Panc1 (cell line): ENCODE data around the gene PMF1. TPM values are rescaled to one million over a fixed set of nuclear protein-coding genes. Genes with fewer than 3 reads are reported as not detected.
"Not testable (repeated sequence)": the region's sequence is repeated elsewhere in the genome, so short reads cannot be mapped to it uniquely, and the experiment has no call there.

ENCODE experiments used
- ATAC-seq: fragments of 200-7000 bp; cut with Tn5 transposase; 2 replicates; pipeline ENCODE4 v1.9.1; 2020; ENCODE audit warnings: mild to moderate bottlenecking, moderate library complexity
- BruUV-seq: library from RNA; stranded (reverse); fragments of 400-500 nt; replicated peaks from 2 replicates; lab custom pipeline; 2021; lab: Mats Ljungman, UMichigan
- CTCF ChIA-PET: fragments of 300-600 bp; sonication (Branson Sonifier 250); formaldehyde crosslinking; loops from one replicate; lab custom pipeline; 2022; ENCODE audit warnings: antibody characterized with exemption; lab: Charles Lee
- POLR2A ChIA-PET: fragments of 300-600 bp; sonication (Branson Sonifier 250); formaldehyde crosslinking; loops from one replicate; lab custom pipeline; 2022; ENCODE audit warnings: antibody characterized with exemption; lab: Charles Lee
- DNase-seq: peaks from one replicate; pipeline ENCODE4 v3.0.0-alpha.2; 2010; ENCODE audit warnings: low read depth, low spot score
- H3K27ac ChIP-seq: 2 replicates; pipeline ENCODE4 v1.5.1; 2011; ENCODE audit warnings: mild to moderate bottlenecking, low read length, inconsistent platforms
- H3K27me3 ChIP-seq: fragments of 200-500 bp; sonication (Bioruptor generic); 2 replicates; pipeline ENCODE4 v1.6.0; 2014; ENCODE audit warnings: low read length, inconsistent platforms; ENCODE audit not compliant: control insufficient read depth, insufficient read depth
- H3K36me3 ChIP-seq: fragments of 200-500 bp; sonication (Bioruptor generic); 2 replicates; pipeline ENCODE4 v1.5.1; 2014; ENCODE audit warnings: inconsistent platforms, mild to moderate bottlenecking, low read length, moderate library complexity; ENCODE audit not compliant: control insufficient read depth, insufficient read depth
- H3K4me1 ChIP-seq: 2 replicates; pipeline ENCODE4 v1.5.1; 2011; ENCODE audit warnings: inconsistent platforms, mild to moderate bottlenecking, low read length, moderate library complexity; ENCODE audit not compliant: control insufficient read depth, insufficient read depth
- H3K4me3 ChIP-seq, 2 experiments: 2 replicates each; pipeline ENCODE4 v1.5.1; 2011 to 2012; ENCODE audit warnings: low read depth in 2 of 2, low read length in 2 of 2, mild to moderate bottlenecking in 2 of 2, inconsistent platforms in 1 of 2, moderate library complexity in 1 of 2
- H3K9me3 ChIP-seq: fragments of 200-500 bp; sonication (Bioruptor generic); 2 replicates; pipeline ENCODE4 v1.5.1; 2014; ENCODE audit warnings: low read depth, mild to moderate bottlenecking, inconsistent platforms, low read length, moderate library complexity; ENCODE audit not compliant: control insufficient read depth, insufficient read depth
- CTCF ChIP-seq: fragments of 450-650 bp; IDR thresholded peaks from 2 replicates; pipeline ENCODE4 v1.5.1; 2017; ENCODE audit warnings: mild to moderate bottlenecking
- REST ChIP-seq, 2 experiments: IDR thresholded peaks; 2 replicates each; pipeline ENCODE4 v1.6.1; 2011 to 2012; ENCODE audit warnings: low read depth in 2 of 2, control low read depth in 1 of 2, low read length in 1 of 2, mild to moderate bottlenecking in 1 of 2, moderate library complexity in 1 of 2; ENCODE audit not compliant: insufficient read depth in 1 of 2
- in situ Hi-C: cut with HindIII; loops from 2 replicates; pipeline ENCODE4 v1.10.0; 2016; ENCODE audit warnings: low sequenced_read_pairs, low pct_unique_long_range_greater_than_20kb
- intact Hi-C: fragments of 100-400 bp; cut with micrococcal nuclease; formaldehyde crosslinking; loops from one replicate; pipeline ENCODE4 v1.10.0; 2022; ENCODE audit not compliant: unreplicated experiment
- total RNA-seq: library from RNA; stranded (reverse); gene quantifications from one replicate; pipeline ENCODE4 v1.2.1, GENCODE V29; 2021; ENCODE audit not compliant: unreplicated experiment

PMF1 gene
- total RNA-seq, 1 experiment from 2014 or later: 57.5 TPM

- no peak overlapping the region for H3K27ac ChIP-seq
- H3K36me3 ChIP-seq: no peaks in the 10 kb centered on the region
- in situ Hi-C loops: no loop called here
- no peak for DNase-seq
- H3K27me3 ChIP-seq: no peaks in the 10 kb centered on the region
- no peaks in the 10 kb centered on the region for H3K9me3 ChIP-seq
- no peaks in the 10 kb centered on the region for H3K4me1 ChIP-seq
- ATAC-seq: no peak
- no peak overlapping the region for H3K4me3 ChIP-seq
- intact Hi-C loops: no loop called here
- ChIA-PET POLR2A (no interaction called here), CTCF (no interaction called here)
- no peak for TF ChIP-seq REST (IDR thresholded peaks at IDR 0.05; ENCODE audit: insufficient read depth in 1 of 2, low read depth in 2 of 2, low read length in 1 of 2)
- no peak for TF ChIP-seq CTCF
- BruUV-seq: no TSS peak
These were observed 32.3 kb upstream of the PMF1 start for GRCh38 chr1:156180471-156180870.

GRCh38 chr1:156181391-156181924 is 31.3 kb upstream of the PMF1 start:
- in situ Hi-C loops, H3K36me3 ChIP-seq, H3K27ac ChIP-seq, ATAC-seq, H3K9me3 ChIP-seq, DNase-seq, intact Hi-C loops, H3K4me1 ChIP-seq, H3K27me3 ChIP-seq, BruUV-seq, H3K4me3 ChIP-seq, POLR2A ChIA-PET, CTCF ChIA-PET: not testable (repeated sequence)

- CTCF ChIA-PET, POLR2A ChIA-PET, DNase-seq, H3K4me1 ChIP-seq, H3K9me3 ChIP-seq, ATAC-seq, H3K4me3 ChIP-seq, intact Hi-C loops, in situ Hi-C loops, H3K27ac ChIP-seq, H3K27me3 ChIP-seq, H3K36me3 ChIP-seq, BruUV-seq: not testable (repeated sequence)
These were observed 30.6 kb upstream of the PMF1 start for GRCh38 chr1:156182010-156182779.

GRCh38 chr1:156186347-156187177 is 26.2 kb upstream of the PMF1 start:
- CTCF ChIA-PET: interaction anchor here (0.6 kb wide), 1 partner anchor 95 kb away, joined by 3 read pairs; no protein-coding TSS in a partner anchor
- BruUV-seq, POLR2A ChIA-PET, H3K36me3 ChIP-seq, in situ Hi-C loops, H3K27ac ChIP-seq, H3K9me3 ChIP-seq, H3K27me3 ChIP-seq, ATAC-seq, H3K4me1 ChIP-seq, H3K4me3 ChIP-seq, intact Hi-C loops, DNase-seq: not testable (repeated sequence)

- POLR2A ChIA-PET, BruUV-seq, intact Hi-C loops, H3K4me1 ChIP-seq, H3K4me3 ChIP-seq, H3K9me3 ChIP-seq, DNase-seq, in situ Hi-C loops, H3K27ac ChIP-seq, CTCF ChIA-PET, H3K27me3 ChIP-seq, H3K36me3 ChIP-seq, ATAC-seq: not testable (repeated sequence)
These were observed 22.5 kb upstream of the PMF1 start for GRCh38 chr1:156190265-156190664.
